NCI-H2227 (cell line): Measurements from ENCODE around the gene PEAK1.

Experiments used
- DNase-seq: peaks from one replicate; lab custom pipeline; 2025; ENCODE audit not compliant: unreplicated experiment; lab: John Stamatoyannopoulos, UW

The PEAK1 gene

DNA sequence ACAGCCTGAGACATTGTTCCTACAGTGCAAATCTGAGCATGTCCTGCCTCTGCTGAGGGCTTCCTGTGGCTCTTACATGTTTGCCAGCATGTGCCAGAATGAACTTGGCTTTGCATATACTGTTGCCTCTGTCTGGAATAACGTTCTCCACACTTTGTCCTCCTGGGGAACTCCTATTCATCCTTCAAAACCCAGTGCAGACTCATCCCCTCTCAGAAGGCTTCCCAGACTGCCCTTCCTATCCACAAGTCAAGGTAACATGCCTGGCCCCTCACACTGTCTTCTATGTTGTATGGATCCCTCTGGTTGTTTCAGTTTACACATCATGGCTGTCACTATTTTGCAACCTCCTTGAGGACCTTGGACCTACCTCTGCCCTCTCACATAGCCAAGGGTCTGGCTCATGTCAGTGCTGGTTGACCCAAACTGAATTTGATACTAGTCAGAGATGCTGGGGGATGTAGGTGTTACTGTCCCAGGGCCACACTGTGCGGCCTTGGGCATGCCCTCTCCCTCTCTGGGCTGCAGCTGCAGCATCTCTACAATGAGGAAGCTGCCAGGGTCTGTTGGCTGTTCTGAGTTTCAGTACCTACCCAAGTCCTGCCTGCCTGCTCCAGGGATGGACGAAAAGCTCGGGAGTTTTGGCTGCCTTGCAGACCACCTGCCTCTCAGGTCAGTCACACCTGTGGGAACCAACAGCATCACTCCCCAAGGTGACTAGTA, 320.0 kb downstream of the PEAK1 start:
- no peak for DNase-seq

DNA sequence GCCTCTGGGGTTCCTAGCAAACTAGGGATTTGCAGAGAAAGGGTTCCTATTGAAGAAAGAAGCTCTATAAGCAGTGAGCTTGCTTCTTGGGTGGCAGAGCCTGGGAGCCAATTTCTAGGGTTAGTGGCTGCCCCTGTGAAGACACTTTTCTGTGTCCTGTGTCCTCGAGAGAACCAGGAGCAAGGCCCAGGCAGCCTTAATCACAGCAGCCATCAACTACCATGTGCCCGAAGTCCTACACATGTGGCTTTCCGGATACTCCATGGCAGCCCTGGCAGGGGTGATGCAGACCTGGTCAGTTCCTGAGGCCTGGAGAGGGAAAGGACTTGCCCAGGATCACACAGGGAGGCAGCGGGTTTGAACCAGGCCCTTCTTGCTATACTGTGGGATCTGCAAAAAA, 321.3 kb downstream of the PEAK1 start:
- DNase-seq = no peak

DNA sequence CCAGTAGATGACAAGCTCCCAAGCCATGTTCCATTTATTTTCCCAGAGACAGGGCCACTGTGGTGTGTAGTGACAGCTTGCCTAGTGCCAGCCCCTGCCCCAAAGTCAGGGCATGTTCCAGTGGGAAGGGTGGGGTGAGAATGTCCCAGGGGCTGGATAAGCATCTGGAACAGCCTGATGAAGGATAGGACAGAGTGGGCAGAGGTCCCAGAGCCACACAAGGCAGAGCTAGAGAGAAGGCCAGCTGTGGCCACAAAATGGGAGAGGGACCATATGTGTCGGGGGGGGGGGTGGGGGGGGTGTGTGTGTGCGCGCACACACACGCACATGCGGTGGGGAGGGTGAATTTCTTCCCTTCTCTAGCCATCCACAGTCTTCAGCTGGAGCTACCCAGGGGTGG, 322.0 kb downstream of the PEAK1 start:
- no peak for DNase-seq

DNA sequence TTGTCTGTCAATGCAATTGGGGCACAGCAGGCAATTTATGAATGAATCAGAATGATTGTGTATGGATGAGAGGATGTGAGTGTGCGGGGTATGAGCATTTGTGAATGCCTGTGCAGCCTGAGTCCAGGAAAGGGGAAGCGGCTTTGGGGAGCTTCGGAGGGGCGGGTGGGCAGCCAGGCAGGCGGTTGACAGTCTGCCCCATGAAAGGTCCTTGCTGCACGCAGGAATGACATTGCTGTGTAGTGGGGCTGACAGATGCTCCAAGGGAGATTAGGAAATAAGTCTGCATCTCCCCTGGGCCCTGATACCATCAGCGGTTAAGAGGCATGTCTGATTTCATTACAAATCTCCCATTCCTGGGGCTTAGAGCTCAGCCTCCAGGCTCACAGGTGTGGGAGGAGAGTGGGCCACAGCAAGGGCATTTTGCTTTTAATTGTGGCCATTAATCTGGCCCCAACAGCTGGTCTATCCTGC, 322.6 kb downstream of the PEAK1 start:
- DNase-seq = no peak

DNA sequence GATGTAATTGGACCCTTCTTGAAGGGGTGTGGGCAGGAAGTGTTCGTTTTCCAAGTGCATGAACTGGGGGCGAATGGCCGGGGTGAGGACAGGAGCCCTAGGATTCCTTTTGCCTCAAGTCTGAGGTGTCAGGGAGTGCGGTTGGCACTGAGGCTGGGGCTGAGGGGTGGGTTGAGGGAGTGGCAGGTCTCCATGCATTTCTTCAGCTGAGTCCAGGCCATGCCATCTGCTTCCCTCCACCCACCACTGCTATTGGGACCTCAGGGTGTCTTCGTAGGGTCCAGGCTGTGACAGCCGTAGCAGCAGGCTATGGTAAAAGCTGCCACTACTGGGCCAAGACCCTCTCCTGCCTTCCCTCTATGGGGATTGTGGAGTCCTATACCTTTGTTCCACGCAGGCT, 323.4 kb downstream of the PEAK1 start:
- DNase-seq = no peak

DNA sequence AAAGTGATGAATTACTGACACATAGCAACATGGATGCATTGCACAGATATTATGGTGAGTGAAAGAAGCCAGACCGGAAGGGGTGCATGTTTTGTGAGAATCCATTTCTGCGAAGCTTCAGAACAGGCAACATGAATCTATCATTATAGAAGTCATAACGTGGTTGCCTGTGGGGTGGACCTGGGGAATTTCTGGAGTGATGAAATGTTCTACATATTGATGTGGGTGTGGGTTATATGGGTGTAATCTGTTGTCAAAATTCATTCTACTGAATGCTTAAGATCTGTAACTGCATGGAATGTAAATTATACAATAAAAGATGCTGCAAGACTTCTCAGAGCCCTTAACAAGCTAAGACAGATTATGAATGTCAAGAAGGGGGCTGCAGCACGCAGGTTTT, 323.8 kb downstream of the PEAK1 start:
- no peak for DNase-seq

DNA sequence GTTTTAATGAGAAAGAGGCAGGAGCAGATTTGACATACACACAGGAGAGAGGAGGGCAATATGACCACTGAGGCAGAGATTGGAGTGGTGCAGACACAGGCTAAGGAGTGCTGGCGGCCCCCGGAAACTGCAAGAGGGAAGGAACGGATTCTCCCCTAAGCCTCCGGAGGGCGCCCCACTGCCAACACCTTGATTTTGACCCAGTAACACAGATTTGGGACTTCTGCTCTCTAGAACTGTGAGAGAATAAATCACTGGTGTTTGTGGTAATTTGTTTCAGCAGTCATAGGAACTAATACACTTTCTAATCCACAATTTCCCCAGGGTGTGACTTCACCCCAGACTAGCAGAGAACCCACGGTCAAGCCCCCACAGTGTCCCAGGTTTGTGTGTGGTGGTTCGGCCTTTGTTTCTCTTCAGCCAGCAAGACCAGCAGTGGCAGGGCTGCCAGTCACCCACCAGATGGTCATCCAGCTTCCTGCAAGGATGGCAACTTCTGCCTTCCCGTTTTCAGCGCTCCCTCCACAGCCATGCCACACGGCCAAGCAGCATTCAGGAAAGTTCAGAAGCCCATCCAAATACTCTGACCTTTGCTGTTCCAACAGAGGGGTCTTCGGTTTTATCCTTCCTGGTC, 325.4 kb downstream of the PEAK1 start:
- no peak for DNase-seq

DNA sequence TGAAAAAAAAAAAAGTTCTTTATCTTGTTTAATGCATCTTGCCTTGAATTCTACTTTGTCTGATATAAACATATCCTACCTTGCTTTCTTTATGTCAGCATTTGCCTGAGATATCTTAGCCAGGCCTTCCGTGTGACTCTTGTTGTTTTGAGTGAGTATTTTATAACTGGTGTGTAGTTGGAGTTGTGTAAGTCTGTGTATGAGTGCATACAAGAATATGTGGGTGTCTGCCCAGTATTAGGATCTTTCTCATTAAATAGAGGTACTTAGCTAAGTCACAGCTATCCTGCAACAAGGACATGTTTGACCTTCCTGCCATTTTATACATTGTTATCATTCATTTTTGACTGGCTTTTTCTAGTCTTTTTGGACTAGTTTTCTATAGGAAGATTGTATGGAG, 326.5 kb downstream of the PEAK1 start:
- DNase-seq = no peak

DNA sequence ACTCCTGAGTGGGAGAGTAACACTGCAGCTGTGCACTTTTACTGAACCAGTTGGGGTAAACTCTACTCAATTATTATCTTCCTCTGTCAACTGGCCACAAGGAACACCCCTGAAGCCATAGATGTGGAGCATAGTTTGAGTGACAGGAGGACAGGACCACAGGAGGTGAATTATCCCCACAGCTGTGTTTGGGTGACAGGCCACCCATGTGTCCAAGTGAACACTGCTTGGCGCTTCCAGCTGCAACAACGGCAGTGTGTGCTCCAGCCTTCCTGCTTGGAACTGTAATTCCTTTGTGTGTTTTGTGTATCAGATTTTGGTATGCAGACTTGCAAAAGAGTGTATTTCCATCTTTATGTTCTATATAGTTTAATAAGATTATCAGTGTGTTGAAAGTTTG, 328.8 kb downstream of the PEAK1 start:
- no peak for DNase-seq

DNA sequence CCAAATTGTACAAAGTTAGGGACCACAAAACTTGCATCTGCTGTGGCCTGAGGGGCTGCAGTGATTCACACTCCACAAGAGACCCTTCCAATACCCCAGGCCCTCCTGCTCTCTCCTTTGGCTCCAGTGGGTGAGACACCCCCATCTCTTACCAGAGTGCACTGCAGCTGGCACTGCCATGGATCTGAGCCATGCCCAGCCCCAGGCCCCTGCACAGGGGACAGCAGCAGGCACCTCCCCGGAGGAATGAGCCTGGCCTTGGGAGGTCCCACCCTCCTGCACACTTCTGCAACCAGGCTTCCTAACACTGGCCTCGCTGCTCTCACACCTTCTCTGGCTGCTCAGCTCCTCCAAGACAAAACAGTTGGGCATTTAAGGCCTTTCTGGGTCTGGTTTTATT, 332.7 kb downstream of the PEAK1 start:
- no peak for DNase-seq

DNA sequence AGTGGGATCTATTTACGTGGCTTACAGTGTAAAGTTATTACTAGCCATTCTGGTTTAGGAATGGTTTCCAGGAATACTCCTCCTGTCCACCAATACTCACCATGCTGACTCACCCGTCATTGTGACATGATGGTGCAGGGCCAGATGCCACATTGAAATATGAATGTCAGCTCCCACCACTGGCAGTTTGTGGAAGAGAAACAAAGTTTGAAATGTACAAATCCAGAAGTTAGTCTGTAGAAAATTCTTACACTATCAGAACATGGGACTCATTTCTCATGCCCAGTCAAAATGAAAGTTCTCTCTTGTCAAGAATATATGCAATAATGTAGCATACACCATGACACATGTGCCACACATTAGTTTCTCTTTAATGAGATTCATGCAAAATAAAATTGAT, 334.6 kb downstream of the PEAK1 start:
- DNase-seq = no peak

DNA sequence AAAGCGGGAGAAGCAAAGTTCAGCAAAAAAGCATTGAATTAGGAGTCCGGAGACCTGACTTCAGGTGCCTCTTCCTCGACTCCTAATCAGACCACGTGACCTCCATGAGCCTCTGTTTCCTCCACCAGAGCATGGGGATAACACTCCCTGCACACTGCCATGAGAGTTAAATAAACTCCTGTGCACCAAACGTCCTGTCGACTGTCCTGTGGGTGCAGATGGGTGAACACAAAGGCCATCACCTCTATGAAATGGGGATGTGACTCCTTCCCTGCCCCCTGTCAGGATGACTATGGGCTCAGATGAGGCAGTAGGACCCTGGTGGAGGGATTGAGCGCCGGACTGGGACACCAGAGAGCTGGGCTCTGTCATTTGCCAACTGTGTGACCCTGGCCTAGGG, 335.5 kb downstream of the PEAK1 start:
- DNase-seq = no peak

DNA sequence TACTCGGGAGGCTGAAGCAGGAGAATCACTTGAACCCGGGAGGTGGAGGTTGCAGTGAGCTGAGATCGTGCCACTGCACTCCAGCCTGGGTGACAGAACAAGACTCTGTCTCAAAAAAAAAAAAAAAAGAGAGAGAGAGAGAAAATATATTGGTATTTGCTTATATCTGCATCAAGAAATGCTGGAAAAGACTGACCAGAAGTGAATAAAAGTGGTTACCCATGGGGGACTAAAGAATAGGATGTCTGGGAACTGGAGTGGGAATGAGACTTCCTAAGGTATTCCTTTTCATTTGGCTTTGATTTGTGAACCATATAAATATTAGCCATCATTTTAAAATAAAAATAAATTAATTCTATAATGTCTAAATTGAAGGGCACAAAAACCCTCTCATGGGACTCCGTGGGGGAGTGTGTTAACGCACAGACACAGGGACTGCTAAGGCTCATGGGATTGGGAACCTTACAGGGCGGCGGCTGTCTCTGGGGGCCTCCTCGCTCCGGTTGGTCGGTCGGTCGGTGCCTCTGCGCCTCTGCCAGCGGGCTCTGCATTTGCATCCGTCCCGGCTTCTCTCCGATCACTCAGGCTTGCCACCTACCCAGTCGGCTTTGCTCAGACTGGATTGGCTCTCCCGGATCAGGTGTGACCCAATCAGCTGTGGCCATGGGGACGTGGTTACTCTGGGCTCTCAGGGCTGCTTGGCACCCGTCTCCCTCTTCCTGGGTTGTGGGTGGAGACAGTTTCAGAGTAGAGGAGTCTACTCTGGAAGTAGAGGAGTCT, 336.3 kb downstream of the PEAK1 start:
- DNase-seq = peak; percentile 86

DNA sequence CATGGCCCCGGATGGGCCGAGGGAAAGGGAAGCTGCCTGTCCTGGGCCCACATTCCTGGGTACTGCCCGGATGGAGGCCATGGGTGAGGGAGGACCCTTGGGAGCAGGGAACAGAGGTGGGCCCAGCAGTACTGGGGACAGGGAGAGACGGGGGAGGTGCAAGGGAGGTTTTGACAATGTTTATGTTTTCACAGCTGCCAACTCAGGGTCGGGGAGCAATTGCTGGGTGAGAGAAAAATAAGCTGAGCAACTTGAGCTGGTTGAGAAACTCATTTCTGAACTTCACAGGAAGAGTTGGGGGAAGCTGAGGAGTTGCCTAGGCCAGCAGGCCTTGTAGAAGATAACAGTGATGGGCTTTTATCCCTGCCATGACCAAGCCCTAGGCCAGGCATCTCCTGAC, 337.9 kb downstream of the PEAK1 start:
- no peak for DNase-seq

DNA sequence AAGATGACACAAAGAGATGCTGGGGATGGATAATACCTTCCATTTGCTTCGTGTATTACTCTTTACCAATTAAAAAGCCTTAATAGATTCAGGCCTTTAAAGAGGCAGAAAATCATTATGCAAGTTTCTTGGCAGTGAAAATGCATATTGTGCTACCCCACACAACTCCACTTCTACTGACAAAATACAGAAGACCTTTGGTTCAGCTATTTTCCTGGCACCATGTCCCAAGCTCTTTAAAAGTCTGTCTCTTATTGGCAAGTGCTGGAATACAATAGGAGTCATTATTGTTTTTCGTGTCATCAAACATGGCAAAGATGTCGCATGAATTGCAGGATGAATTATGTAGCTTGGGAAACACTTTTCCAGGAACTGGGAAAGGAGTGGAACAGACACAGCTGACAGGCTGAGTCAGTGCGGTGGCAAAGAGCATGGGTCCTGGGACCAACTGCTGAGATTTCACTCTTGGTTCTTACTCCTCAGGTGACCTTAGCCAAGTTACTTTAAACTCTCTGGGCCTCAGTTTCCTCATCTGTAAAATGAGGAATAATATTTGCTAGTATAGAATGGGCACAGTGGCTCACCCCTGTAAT, 343.5 kb downstream of the PEAK1 start:
- DNase-seq = no peak

DNA sequence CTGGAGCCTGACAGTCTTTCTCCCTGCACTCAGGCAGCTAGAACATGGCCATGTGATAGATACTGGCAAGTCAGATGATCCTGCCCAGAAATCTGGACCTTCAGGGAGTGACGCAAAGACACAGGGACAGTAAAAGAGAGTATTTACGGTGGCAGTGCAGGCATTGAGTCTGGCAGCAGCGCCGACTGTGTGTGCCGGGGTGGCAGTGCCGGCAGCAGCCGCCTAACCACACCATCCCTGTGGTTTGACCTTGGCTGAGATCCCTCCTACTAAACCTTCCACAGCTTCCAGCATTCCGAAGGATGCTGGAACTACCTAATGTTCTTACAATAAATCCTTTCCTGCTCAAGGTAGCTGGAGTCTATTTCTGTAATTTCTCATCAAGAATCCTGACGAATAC, 344.4 kb downstream of the PEAK1 start:
- DNase-seq = peak; percentile 34

DNA sequence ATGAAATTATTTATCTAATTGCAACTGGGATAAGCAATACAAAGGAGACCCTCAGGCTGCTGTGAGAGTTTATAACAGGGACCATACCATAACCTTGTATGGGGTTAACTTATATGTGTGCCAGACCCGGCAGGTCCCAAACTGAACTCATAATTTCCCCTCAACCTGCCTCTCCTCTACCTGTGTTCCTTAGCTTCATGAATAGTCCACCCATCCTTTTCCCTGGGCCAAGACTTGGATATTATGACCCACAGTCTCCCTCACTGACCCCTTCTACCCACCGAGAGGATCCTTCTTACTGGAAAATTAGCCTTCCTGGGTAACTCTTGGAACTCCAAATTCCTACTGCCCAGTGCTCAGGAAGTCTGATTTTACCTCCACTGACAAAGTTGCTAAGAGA, 345.6 kb downstream of the PEAK1 start:
- DNase-seq = no peak

DNA sequence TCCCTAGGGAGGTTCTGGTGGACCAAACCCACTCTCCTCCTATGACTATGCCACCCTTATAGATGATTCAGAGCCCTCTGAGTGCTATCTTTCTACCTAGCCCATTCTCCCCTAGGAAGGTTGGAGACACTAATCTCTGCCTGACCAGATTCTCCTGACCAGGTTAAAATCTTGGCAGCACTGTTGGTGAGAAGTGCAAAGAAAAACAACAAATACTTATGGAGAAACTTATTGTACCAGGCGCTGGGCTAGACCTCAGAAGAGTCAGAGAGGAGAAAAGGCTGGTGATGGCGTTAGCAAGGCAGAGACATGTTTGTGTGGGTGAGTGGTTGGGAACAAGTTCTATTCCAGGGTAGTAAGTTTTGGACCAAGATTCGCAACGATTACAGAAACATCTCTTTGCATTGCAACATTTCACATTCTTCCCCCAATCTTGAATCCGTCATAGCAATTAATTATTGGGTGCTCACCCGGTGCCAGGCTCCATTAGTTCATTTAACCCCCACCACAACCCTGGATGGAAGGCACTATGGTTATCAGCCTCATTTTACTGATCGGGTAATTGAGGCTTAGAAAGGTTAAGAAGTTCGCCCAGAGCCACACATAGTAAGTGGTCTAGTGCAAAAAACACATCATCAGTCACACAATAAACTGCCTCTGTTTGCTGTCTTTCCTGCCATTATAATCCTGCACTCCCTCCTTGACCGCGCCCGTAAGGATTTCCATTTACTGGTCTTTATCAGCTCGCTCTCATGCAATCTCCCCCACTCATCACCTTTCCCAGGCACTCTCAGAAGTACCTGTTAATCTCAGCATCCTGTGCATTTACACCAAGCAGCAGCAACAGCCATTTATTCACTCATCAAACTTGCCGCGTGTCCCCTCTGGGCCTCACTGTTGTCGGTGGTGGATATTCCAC, 348.3 kb downstream of the PEAK1 start:
- no peak for DNase-seq

DNA sequence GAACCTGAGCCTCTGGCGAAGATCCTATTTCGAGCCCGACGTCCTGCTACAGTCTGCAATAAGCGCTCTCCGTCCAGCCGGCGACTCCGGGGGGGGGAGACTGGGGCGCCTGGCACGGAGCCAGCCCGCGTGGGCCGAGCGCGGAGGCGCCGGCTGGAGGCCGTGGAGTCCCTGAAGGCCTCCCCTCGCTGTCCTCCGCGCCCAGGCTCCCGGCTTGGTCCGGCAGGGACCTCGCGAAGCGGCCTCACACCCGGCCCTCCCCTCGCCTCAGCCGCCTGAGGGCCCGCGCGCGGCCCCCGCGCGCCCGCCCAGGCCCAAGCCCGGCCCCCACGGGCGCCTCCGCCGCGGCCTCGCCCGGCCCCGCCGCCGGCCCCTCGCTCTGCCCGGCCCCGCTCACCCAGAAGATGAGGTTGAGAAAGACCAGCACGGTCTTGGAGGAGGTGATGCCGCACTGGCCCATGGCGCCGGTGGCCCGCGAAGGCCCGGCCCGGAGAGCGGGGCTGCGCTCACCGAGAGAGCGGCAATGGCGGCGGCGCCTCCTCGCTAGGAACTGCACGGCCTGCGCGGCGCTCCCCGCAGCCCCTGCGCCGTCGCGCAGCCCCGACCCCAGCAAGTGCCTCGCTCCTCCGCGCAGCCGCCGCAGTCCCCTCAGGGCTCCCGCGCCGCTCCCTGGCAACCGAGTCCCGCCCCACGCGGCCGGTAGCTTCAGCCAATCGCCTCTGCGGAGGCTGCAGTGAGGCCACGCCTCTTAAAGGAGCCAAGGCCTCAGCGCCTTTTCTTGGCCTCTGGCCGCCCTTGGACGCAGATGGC, 349.2 kb downstream of the PEAK1 start, which contains the start of gene TSPAN3:
Gene TSPAN3, minus strand, starts transcription at position 615 of the 810 bp plus-strand sequence. Its CDS starts 155 bp downstream, at position 460.
- peak; percentile 96 for DNase-seq

DNA sequence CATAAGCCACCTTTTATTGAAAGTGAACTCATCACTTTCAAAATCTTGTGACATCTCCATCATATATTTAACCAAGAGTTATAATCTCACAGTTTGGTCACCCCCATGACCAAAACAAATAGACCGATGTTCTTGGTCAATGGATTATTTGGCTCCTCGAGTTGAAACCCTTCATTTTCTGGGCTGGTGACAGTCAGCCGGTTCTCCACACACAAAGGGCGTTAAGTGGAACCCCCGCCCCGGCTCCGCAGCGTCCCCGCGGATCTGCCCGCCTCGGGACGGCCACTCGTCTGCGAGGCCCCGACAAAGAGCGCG, 349.8 kb downstream of the PEAK1 start:
- no peak for DNase-seq
